HL-60 (cell line): ENCODE measurements around the gene RTP5.

ENCODE experiments used
- DNase-seq, 2 experiments: peaks; one replicate each; pipeline ENCODE4 v3.0.0-alpha.2; 2010 to 2020; ENCODE audit warnings: low read depth in 1 of 2, low spot score in 1 of 2
- H3K27ac ChIP-seq: fragments of 250-450 bp; sonication (Bioruptor Pico); replicated peaks from 2 replicates; pipeline ENCODE4 v1.5.1; 2020; ENCODE audit warnings: mild to moderate bottlenecking, moderate library complexity
- H3K27me3 ChIP-seq: fragments of 250-450 bp; sonication (Bioruptor Pico); 2 replicates; pipeline ENCODE4 v1.5.1; 2021; ENCODE audit warnings: mild to moderate bottlenecking, moderate library complexity; ENCODE audit not compliant: insufficient read depth, poor library complexity, severe bottlenecking
- H3K4me3 ChIP-seq: replicated peaks from 2 replicates; pipeline ENCODE4 v1.5.1; 2011; ENCODE audit warnings: mild to moderate bottlenecking, control low read depth, low read length; ENCODE audit not compliant: insufficient read depth
- GABPA ChIP-seq: IDR thresholded peaks from 2 replicates; pipeline ENCODE4 v1.6.1; 2012; ENCODE audit warnings: low read depth
- POLR2AphosphoS5 ChIP-seq: IDR thresholded peaks from 2 replicates; pipeline ENCODE4 v1.6.1; 2012; ENCODE audit warnings: low read depth
- SPI1 ChIP-seq: IDR thresholded peaks from 2 replicates; pipeline ENCODE4 v1.6.1; 2012; ENCODE audit warnings: low read depth, mild to moderate bottlenecking, borderline replicate concordance
- TF ChIP-seq, protein P1 (sequence below): IDR thresholded peaks from 2 replicates; pipeline ENCODE4 v1.6.1; 2012; ENCODE audit warnings: low read depth; ENCODE audit not compliant: insufficient replicate concordance
- TF ChIP-seq, protein P2 (sequence below): IDR thresholded peaks from one replicate; pipeline ENCODE4 v1.5.1; 2011; ENCODE audit warnings: low read length, control low read depth, inconsistent platforms; ENCODE audit not compliant: insufficient read depth

The RTP5 gene

DNA sequence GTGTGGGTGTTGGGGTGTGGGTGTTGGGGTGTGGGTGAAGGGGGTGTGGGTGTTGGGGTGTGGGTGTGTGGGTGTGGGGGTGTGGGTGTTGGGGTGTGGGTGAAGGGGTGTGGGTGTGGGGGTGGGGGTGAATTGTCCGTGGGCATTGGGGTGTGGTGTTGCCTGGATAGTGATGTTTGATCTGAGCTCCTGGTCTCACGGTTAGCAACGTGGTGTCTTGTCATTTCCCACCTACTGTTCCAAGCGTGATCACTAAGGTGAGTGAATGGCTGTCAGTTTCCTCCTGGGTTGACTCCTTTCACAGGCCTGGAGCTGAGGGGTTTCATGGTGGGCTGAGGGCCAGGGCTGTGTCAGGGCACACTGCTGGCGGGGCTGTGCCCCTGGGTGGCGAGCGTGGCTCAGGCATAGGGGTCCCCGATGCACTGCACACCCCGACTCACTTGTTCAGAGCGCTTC lies 27.2 kb downstream of the RTP5 start:
- no peak for DNase-seq
- no peak overlapping the region for H3K27ac ChIP-seq
- H3K27me3 ChIP-seq = no peaks in the 10 kb centered on the region

DNA sequence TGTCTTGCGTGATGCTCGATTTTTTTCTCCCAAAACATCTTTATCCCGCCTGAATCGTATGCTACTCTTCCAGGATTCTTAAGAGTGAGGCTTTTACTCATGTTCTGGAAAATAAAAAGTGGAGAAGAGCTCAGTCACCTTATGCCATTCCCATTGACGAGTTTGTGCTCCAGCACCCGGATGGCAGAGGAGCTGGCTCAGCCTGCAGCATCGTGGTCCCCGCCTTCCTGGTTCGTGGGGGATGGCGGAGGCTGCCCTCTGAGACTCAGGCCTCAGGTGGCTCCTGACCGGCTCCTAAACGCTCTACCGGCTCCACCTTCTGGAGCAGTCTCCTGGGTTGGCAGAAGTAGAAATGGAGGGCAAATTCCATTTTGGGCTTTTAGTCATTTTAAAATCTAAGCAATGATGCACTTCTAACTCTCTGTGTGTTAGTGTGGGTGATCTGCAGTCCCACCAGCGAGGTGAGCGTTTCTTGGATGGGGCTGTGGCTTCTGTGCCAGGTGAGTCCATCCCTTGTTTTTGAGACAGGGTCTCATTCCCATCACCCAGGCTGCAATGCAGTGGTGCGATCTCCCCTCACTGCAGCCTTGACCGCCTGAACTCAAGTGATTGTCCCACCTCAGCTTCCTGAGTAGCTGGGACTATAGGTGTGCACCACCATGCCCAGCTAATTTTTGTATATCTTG lies 27.8 kb downstream of the RTP5 start:
- Histone ChIP-seq H3K27ac (no peak overlapping the region), H3K27me3 (no peaks in the 10 kb centered on the region), H3K4me3 (no peak overlapping the region)
- TF ChIP-seq SPI1 = no peak
- no peak for TF ChIP-seq GABPA
- TF ChIP-seq, protein P1, sequence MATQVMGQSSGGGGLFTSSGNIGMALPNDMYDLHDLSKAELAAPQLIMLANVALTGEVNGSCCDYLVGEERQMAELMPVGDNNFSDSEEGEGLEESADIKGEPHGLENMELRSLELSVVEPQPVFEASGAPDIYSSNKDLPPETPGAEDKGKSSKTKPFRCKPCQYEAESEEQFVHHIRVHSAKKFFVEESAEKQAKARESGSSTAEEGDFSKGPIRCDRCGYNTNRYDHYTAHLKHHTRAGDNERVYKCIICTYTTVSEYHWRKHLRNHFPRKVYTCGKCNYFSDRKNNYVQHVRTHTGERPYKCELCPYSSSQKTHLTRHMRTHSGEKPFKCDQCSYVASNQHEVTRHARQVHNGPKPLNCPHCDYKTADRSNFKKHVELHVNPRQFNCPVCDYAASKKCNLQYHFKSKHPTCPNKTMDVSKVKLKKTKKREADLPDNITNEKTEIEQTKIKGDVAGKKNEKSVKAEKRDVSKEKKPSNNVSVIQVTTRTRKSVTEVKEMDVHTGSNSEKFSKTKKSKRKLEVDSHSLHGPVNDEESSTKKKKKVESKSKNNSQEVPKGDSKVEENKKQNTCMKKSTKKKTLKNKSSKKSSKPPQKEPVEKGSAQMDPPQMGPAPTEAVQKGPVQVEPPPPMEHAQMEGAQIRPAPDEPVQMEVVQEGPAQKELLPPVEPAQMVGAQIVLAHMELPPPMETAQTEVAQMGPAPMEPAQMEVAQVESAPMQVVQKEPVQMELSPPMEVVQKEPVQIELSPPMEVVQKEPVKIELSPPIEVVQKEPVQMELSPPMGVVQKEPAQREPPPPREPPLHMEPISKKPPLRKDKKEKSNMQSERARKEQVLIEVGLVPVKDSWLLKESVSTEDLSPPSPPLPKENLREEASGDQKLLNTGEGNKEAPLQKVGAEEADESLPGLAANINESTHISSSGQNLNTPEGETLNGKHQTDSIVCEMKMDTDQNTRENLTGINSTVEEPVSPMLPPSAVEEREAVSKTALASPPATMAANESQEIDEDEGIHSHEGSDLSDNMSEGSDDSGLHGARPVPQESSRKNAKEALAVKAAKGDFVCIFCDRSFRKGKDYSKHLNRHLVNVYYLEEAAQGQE = no peak
- TF ChIP-seq, protein P2, sequence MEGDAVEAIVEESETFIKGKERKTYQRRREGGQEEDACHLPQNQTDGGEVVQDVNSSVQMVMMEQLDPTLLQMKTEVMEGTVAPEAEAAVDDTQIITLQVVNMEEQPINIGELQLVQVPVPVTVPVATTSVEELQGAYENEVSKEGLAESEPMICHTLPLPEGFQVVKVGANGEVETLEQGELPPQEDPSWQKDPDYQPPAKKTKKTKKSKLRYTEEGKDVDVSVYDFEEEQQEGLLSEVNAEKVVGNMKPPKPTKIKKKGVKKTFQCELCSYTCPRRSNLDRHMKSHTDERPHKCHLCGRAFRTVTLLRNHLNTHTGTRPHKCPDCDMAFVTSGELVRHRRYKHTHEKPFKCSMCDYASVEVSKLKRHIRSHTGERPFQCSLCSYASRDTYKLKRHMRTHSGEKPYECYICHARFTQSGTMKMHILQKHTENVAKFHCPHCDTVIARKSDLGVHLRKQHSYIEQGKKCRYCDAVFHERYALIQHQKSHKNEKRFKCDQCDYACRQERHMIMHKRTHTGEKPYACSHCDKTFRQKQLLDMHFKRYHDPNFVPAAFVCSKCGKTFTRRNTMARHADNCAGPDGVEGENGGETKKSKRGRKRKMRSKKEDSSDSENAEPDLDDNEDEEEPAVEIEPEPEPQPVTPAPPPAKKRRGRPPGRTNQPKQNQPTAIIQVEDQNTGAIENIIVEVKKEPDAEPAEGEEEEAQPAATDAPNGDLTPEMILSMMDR = no peak
- TF ChIP-seq POLR2AphosphoS5 = no peak
- DNase-seq = no peak

More for the DNA sequence above, 27.2 kb downstream of the RTP5 start:
- no peak overlapping the region for H3K4me3 ChIP-seq
- TF ChIP-seq SPI1 = no peak
- no peak for TF ChIP-seq POLR2AphosphoS5
- TF ChIP-seq, protein P1 = no peak
- TF ChIP-seq, protein P2 = no peak

DNA sequence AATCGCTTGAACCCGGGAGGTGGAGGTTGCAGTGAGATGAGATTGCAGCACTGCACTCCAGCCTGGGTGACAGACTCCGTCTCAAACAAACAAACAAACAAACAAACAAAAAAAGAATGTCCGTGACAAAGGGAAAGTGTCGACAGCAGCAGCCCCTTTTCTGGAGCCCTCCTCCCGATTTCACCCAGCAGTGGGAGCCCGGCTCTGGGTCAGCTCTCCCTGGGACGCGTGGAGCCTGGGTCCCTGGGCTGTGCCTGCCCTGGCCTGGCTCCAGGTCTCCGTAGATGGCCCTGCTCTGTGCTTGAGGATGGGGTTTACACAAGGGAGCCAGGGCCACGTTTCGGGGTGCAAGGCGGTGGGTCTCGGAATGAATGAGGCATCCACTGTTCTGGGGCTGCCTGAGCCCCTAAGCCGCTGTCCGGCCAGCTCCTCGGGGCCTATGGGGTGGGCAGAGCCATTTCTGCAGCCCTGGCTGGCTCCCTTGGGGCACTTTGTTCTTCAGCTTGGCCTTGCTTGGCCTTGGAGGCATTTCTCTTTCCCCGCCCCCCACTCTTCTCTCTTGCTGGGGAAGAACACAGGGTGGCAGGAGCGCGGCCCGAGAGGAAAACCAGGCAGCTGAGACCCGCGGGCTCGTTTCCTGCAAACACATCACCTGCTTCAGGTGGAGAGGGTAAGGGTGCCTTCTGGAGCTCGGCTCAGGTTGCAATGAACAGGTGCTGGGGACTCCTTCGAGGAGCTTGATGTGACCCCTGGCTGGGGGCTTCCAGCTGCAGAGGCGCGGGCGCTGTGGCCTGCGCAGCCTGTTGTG lies 29.1 kb downstream of the RTP5 start:
- TF ChIP-seq GABPA (no peak), SPI1 (no peak), POLR2AphosphoS5 (no peak)
- TF ChIP-seq, protein P1 = no peak
- TF ChIP-seq, protein P2 = no peak
- H3K27ac ChIP-seq = no peak overlapping the region
- DNase-seq = no peak
- H3K27me3 ChIP-seq = no peaks in the 10 kb centered on the region
- no peak overlapping the region for H3K4me3 ChIP-seq
